NCI-H187 treated with DMSO at 0.1 percent for 48 hours (cell line): ENCODE results near the gene PDIA5.
"Not testable (repeated sequence)": the region's sequence is repeated elsewhere in the genome, so short reads cannot be mapped to it uniquely, and the experiment has no call there.

Source experiments
- DNase-seq: peaks from one replicate; lab custom pipeline; 2025; lab: John Stamatoyannopoulos, UW

PDIA5 gene

DNA sequence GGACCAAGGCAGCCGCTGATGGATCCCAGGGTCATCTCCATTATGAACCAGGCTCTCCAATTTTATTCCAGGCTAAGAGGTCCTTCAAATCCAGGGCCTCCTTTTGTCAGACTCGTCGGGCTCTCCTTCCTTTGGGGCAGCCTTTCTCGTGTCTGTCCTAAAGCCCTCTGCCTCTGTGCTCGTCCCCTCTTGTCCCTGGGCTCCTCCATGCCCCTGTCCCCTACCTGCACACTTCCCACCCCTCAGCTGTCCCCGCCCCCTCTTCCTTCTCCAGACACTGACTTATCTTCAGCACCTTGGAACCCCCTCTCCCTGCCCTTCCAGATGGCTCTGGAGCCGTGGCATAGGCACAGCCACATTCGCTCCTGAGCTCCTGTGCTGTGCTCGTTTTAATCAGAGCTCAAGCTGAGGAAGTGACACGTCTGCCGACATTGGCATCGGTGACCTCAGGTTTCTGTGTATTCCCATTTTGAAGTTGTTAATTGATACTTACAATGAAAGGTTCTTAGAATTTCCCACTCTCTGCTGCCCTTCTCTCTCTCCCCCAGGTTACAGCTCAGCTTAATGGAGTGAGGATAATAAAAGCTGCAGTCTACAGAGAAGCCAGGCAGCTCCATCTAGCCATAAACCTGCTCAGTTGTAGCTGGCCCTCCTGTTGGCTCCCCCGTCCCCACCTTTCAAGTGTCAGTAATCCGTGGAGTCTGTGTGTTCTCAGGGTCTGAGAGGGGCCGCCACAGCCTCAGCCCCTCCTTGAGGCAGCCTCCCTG, 83.8 kb downstream of the PDIA5 start:
- DNase-seq: no peak

DNA sequence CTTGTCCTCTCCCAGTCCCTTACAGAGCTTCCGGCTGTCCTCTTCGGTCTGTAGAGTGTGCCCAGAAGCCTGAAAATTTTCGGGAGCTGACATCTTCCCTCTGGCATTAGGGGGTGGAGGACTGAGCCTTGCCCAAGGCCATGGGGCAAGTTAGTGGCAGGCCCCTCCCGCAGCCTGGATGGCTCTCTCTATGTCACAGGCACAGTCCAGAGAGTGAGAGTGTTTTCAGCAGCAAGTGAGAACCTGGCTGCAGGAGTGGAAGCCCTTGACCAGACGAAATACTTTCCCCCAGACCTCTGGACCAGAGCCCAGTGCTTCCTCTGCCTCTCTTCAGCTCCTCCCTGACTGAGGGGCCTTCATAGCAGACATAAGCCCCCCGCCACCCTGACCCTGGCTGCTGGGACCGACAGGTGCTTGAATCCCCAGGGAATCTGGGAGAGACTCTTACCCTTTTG, 84.5 kb downstream of the PDIA5 start:
- no peak for DNase-seq

DNA sequence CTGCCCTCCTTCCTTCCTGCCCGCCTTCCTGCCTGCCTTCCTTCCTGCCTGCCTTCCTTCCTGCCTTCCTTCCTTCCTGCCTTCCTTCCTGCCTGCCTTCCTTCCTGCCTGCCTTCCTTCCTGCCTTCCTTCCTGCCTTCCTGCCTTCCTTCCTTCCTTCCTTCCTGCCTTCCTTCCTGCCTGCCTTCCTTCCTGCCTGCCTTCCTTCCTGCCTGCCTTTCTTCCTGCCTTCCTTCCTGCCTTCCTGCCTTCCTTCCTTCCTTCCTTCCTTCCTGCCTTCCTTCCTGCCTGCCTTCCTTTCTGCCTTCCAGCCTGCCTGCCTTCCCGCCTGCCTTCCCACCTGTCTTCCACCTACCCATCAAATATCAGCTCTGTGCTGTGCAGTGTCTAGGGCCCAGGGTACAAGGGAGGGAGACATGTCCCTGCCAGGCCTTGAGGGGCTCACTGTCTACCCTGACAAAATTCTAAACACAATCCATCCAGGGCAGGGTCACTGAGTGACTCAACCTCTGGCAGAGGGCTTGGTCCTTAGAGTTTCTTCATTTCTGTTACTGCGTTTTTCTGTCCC, 85.1 kb downstream of the PDIA5 start:
- not testable (repeated sequence) for DNase-seq

DNA sequence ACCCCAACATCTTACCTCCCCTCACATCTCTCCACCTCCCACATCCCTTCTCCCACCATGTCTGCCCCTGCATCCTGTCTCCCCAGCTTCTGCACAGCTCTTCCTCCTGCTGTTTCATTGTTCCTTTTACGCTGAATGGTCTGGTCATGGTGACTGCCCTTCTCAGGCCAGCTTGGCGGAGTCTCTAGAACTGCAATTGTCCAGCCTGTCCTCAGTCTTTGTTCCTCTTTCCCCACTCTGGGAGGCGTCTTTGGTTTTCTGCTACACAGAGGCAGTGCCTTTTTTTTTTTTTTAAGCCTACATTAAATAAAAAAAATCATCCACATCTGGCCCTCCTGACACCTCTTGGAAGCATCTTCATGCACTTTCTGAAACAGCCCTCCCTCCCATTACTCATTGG, 85.9 kb downstream of the PDIA5 start:
- DNase-seq: no peak

DNA sequence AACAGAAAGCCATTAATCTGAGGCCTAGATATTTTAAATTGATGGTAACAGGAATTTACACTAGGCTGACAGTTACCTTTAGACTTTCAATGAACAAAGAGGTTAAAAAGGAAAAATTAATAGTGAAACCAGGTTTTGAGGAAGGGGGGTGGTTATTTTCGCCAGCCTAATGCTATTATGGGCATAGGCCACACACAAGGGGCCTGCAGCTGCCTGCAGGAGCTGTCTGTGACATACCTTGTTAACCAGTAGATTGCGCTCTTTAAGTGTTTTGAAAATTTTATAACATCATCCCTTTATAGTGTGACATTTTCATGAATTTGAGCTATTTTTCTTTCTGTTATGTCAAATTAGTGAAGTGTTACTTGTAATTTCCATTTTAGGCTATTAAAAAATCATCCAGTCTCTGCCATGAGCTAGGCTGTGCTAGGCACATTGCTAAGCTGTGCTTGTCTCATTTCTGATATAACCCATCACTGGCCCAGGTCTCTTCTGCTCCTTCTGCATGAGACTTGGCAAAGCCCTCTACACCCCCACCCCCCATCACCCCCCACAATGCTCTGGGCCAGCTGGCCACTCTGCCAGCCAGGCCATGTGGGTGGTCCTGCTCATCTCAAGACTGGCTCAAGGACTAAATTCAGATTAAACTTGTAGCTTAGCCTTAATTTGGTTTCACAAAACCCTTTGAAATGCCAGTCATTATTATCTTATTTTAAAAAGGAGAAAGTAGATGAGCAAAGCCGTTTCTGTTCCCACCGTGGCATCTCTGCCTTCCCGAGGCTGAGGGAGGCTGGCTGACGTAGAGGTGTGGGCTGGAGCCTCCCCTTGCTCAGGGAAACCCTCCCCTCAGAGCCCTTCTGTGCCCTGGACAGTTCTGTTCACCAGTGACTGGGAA, 86.5 kb downstream of the PDIA5 start:
- no peak for DNase-seq

DNA sequence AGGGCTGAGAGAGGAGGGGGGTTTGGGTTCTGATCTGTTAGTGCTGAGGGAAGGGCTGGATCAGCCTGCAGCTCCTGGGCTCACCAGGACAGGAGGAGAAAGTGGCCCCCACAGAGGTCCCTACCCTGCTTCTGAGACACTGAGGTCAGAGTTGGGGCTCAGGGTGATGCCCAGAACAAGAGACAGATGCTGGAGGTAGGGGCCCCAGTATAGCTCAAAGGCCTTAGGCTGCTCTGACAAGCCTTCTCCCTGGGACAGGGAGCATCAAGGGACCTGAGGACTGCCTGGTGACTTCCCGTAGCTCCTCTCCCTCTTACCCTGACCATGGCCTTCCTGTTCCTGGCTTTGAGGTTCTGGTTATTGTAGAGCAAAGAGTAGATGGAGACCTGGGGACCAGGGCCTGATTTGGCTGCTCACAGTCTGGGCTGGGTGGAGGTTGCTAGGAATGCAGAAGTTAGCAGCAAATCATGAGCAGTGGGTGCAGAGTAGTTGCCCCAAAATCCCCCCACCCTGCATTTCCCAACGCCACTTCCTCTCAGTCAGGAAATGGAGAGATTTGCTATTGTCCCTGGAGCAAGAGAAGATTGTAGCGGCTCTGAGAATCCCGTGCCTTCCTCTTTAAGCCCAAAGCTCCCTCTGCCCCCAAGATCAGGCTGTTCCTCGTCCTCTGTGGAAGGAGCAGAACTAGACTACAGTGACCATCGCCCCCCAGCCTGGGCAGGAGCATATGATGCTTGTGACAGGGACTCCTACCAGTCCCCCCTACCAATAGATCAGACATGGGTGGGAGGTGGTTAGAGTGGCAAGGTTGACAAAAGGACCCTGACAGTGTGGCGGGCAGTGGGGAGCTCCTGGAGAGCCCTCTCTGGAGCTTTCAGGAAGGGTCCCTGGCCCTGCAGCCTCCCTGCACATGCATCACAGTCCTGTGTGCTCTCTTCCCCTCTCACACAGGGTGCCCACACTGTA, 87.5 kb downstream of the PDIA5 start:
- DNase-seq: no peak

DNA sequence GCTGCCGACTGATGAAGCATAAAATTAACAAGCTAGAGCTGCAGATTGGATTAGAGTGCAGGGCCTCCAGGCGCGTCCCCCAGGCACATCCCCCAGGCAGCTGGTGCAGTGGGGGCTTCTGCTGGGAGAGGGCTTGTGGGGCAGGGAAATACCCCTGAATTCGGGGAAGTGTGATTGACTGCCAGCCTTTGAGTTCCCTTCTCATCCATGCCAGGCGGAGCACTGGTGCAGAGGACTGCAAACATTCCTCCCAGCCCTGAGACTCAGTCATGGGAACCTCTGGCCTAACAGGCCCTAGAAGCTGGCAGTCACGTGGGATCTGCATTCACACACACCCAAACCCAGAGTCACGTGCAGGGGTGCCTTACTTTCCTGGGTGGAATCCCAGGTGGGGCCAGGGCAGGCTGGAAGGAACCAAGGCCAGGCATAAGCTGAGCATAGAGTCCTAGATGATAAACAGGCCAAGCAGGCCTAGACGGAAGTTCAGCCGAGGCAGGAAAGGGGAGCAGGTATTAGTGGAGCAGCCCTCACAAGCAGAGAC, 88.7 kb downstream of the PDIA5 start:
- no peak for DNase-seq

DNA sequence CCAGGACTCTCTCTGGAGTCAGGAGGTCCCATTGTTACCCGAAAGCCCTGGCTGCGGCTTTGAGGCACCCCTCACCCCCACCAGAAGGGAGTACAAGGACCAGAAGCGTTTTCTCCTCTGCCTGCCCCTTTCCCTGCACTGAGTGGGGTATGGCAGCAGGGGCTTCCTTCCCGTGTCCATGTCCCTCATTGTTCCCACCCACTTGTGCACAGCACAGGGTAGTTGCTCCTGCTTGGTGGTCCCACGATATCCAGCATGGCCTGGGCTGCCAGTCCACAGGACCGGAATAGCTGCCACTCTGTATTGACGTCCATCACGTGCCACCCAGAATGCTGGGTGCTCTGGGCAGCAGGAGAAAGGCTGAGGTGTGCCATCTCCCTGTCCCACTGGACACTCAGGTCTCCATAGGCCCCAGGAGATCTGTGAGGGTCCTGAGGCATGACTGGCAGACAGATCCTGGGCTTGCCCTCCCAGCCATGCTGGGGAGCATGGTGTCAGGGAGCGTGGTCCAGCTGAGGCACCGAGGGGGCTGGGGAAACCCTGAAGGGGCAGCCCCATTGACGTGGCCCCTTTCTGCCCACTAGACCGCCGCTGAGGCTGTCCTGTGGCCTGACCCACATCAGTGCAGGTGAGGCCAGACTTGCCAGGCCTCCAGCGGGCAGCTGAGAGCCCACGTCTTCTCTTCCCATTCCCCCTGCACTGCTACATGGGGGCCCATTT, 89.6 kb downstream of the PDIA5 start:
- no peak for DNase-seq

DNA sequence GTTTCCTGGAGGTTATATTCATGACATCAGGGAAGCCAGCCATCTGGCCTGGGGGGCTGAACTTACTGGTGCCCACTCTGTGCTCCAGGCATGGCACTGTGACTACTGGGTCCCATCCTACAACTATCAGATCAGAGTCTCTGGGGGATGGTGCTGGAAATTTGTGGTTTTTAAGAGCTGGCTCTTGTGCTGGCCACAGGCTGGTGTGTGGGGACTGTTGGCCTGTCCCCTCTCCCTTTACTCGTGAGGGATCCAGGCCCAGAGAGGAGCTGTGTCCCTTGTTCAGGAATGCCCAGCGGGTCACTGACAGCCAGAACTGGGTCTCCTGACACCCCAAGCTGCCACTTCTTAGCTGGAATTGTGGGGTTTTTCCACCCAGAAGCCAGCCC, 90.4 kb downstream of the PDIA5 start:
- DNase-seq: no peak

DNA sequence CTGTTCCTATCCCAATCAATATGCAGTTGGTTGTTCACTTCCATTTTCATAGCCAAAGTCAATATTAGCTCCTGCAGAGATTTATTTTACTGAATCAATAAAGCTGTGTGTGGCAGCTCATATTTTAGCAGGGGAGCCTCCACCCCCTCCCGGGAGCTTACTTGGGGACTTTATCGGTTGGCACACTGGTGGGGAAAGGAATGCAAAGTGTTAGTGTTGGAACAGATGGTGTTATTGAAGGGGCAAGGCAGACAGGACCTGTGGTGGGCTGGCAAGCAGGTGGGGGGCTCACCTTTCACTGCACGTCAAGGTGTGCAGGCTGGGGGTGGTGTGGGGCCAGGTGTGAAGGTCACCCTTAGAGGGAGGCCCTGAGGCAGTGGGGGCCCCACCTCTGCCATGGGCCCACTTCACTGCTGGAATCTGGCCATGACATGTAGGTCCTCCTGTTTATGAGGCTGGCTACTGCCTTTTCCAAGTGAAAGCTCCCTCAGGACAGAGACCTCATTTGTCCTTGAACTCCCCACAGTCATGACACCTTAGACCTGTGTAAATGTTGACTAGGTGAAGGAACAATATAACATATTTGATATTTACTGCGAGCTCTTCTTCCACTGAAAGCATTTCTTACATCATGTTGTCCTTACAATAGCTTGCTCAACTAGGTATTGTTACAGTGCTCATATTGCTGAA, 90.9 kb downstream of the PDIA5 start:
- DNase-seq: no peak

DNA sequence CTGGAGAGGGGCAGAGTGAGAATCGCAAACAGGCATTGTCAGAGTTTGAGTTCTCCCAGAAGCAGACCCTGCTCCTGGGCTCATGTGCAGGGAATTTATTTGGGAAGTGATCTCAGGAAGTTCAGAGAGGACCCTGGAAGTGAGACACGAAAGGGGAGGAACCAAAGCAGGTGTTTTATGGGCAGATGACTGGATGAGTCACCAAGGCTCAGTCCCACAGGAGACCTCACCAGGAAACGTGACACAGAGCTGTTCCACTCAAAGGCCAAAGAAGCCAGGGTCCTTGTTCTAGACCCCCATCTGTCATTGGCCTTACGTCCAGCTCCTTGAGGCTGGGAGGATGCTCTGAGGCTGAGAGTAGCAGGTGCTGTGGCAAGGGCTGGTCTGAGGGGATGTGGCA, 91.5 kb downstream of the PDIA5 start:
- no peak for DNase-seq

DNA sequence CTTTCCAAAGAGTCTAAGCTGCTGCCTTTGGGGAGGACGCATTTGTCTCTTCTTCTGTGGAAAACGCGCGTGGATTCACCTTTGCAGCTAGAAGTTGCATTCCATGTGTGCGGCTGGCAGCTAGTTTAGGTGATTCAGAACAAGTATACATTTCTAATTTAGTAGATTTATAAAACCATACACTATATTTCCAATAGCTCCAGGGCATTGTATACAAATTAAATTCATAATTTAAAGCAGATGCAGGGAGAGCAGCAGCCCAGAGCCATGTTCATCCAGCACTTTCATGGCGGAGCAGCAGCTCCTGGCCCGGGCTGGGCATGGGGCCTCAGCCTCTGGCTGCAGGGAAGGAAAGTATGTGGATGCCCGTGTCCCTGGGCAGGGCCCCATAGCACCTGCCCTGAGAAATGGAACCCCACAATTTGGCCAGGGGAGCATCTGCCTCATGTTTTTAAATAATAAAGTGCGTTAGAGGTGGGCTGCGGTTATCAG, 92.1 kb downstream of the PDIA5 start:
- no peak for DNase-seq

DNA sequence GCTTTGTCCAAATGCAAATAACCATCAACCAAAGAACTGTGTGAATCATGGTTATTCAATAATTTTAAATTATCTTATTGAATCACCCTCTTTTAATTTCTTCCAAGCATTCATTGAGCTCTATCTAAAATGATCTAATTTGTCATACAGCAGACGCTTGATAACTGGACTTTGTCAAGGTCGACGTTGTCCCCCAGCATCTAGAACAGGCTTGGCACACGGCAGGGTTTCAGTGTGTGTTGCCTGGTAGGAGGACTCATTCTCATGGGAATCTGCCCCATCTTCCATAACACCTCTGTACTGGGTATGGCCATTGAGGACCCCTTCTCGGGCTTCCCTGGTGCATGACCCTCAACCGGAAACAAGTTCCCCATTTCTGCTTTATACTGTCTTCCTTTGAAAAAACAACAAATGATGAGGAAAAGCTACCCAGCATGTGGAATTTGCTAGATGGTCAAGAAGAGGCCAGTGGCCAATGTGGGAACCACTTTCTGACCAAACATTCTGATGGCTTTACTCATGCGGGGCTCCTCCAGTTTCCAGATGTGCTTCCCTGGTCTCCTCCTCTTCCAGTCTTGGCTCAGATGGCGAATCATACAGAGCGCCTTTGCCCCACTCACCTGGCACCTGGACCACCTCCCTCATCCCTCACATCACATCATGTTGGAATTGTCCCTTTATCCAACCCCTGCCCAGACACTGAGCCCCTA, 93.3 kb downstream of the PDIA5 start:
- no peak for DNase-seq

DNA sequence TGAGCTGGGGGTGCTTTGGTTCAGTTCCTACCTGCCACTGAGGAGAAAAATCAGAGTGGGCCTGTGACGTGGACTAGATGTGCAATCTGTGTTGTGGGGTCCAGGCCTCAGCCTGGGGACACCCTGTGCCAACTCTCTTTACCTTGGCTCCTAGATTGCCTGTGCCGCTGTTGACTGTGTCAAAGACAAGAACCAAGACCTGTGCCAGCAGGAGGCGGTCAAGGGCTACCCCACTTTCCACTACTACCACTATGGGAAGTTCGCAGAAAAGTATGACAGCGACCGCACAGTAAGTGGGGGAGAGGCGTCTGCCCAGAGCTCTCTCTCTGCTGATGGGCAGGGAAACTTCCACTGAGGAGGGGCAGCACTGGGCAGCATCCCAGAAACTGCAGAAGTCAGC, 94.3 kb downstream of the PDIA5 start:
- no peak for DNase-seq

DNA sequence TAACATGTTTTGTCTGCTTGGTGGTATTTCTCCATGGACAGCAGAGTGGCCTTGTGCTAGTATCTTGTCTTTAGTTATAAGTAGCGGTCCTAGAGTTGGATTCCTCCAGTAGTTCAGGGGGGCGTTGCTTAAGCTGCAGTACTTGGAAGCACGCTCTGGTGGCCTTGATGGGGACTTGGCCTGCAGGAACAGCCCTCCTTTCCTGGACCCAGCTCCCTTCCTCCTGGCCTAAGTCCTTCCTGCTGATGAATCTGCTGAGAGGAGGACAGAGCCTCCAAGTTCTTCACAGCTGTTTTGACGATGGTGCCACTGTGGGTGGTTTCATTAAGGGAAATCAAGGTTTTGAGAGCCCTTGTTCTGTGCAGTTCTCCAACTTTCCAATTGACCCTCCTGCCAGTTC, 96.3 kb downstream of the PDIA5 start:
- DNase-seq: no peak

DNA sequence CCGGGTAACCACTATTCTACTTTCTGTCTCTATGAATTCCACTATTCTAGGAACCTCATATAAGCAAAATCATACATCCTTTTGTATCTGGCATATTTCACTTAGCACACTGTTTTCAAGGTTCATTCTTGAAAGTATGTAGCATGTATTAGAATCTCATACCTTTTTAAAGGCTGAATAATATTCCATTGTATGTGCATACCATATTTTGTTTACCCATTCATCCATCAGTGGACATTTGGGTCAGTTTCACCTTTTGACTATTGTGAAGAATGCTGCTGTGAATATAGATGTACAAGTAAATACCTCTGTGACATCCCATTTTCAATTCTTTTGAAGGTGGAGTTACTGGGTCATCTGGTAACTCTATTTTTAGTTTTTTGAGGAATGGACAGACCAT, 98.3 kb downstream of the PDIA5 start:
- DNase-seq: no peak

DNA sequence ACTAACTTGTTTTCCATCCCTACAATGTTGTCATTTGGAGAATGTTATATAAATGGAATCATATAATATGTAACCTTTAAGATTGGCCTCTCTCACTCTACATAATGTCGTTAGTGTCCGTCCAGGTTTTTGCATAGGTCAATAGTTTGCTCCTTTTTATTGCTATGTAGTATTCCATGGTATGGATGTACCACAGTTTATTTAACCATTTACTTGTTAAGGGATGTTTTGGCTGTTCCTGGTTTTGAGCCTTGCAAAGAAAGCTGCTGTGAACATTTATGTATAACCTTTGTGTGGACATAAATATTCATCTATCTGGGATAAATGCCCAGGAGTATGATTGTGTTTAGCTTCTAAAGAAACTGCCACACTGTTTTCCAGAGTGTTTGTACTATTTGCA, 100.9 kb downstream of the PDIA5 start:
- no peak for DNase-seq

DNA sequence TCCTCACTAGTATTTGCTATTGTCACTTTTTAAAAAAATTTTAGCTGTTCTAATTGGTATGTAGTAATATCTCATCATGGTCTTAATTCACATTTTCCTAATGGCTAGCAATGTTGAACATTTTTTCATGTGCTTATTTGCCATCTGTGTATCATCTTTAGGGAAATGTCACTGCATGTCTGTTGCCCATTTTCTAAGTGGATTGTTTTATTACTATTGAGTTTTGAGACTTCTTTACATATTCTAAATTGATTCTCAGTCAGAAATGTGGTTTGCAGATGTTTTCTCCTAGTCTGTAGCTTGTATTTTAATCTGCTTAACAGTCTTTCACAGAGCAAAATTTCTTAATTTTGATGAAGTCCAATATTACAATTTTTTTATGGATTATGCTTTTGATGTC, 101.3 kb downstream of the PDIA5 start:
- DNase-seq: no peak

DNA sequence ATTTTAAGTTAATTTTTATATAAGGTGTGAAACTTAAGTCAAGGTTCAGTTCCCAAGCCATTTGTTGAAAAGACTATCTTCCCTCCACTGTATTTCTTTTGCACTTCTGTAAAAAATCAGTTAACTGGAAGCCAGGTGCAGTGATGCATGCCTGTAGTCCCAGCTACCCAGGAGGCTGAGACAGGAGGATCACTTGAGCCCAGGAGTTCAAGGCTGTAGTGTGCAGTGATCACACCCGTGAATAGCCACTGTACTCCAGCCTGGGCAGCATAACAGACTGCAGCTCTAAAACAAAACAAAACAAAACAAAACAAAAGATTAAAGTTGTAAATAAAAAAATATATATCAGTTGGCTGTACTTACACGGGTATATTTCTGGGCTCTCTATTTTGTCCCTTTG, 101.8 kb downstream of the PDIA5 start:
- no peak for DNase-seq
